Esophagus muscularis mucosa (tissue), 4 donors: Measurements from ENCODE around the gene ANXA10.

ENCODE experiments used
- CTCF ChIP-seq, 3 experiments: fragments of 200-600 bp in 2 of 3; fragments of 450-650 bp in 1 of 3; sonication (generic) in 2 of 3; IDR thresholded peaks; one replicate each; pipeline ENCODE4 v1.5.1; 2017 to 2019; ENCODE audit warnings: antibody characterized with exemption in 3 of 3, mild to moderate bottlenecking in 2 of 3, moderate library complexity in 1 of 3
- EP300 ChIP-seq: sonication (generic); formaldehyde crosslinking; IDR thresholded peaks from one replicate; pipeline ENCODE4 v1.6.1; 2017; ENCODE audit warnings: antibody characterized with exemption
- POLR2AphosphoS5 ChIP-seq, 2 donors: sonication (generic); formaldehyde crosslinking; IDR thresholded peaks; one replicate each; pipeline ENCODE4 v1.6.1; 2017; ENCODE audit warnings: antibody characterized with exemption in 2 of 2

- TF ChIP-seq CTCF (IDR thresholded peaks at IDR 0.05) = no peak
- no peak for TF ChIP-seq EP300
- no peak for TF ChIP-seq POLR2AphosphoS5 (IDR thresholded peaks at IDR 0.05)
Measured at GRCh38 chr4:168218645-168219044, 126.3 kb downstream of the ANXA10 start.
